Fibroblast of skin of back (primary cell): ENCODE measurements around the gene HEATR9. TPM values are rescaled to one million over a fixed set of nuclear protein-coding genes. Genes with fewer than 3 reads are reported as not detected.
"Not testable (repeated sequence)": the region's sequence is repeated elsewhere in the genome, so short reads cannot be mapped to it uniquely, and the experiment has no call there.

Source experiments
- DNase-seq: peaks from one replicate; pipeline ENCODE4 v3.0.0-alpha.2; 2013
- polyA plus RNA-seq, 2 experiments: library from polyadenylated mRNA; unstranded; fragments of 120-200 nt; gene quantifications; one replicate each; pipeline ENCODE4 v1.2.1, GENCODE V29; 2013; ENCODE audit not compliant: insufficient read length in 2 of 2

Gene HEATR9
- polyA plus RNA-seq (2013, experiment 1 of 2; ENCODE audit: insufficient read length) = not detected
- polyA plus RNA-seq (2013, experiment 2 of 2; ENCODE audit: insufficient read length) = not detected

- no peak for DNase-seq
These were observed at the start of gene HEATR9 for GRCh38 chr17:35868737-35869136. Gene HEATR9, minus strand, starts transcription at chr17:35868891. Its CDS starts 149 bp downstream, at chr17:35868742.

GRCh38 chr17:35917519-35918213 is 49.0 kb upstream of the HEATR9 start:
- DNase-seq = no peak

- no peak for DNase-seq
These were observed 46.7 kb upstream of the HEATR9 start for GRCh38 chr17:35915153-35915964.

- no peak for DNase-seq
These were observed 45.7 kb upstream of the HEATR9 start for GRCh38 chr17:35914354-35914753.

DNA sequence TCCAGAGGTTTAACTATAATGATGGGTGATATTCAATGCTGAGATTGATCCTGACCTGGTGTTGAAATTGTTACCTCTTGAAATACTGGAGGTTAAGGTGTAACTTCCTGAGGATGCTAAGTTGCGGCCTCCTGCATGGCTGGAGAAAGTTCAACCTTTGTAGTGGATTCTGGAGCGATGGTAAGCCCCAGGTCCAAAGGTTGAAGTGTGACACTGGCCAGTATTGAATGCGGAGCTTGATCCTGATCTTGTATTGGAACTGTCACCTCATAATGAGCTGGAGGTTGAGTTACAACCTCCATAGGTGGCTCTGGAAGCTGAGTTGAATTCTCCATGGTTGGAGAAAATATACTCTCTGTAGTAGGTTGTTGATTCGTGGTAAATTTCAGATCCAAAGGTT is 44.9 kb upstream of the HEATR9 start:
- DNase-seq = no peak

DNA sequence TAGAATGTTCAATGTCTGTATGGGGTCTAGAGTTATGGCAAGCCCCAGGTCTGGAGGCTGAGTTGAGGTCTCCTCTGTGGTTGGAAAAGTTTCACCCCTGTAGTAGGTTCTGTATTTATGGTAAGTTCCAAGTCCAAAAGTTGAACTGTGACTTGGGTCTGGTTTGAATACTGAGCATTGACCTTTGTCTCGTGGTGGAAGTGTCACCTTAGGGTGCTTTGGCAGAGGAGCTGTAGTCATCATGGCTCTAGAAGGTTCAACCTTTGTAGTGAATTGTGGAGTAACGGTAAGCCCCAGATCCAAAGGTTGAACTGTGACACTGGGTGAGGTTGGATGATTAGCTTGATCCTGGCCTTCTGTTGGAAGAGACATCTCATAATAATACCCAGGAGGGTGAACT is 44.3 kb upstream of the HEATR9 start:
- no peak for DNase-seq

DNA sequence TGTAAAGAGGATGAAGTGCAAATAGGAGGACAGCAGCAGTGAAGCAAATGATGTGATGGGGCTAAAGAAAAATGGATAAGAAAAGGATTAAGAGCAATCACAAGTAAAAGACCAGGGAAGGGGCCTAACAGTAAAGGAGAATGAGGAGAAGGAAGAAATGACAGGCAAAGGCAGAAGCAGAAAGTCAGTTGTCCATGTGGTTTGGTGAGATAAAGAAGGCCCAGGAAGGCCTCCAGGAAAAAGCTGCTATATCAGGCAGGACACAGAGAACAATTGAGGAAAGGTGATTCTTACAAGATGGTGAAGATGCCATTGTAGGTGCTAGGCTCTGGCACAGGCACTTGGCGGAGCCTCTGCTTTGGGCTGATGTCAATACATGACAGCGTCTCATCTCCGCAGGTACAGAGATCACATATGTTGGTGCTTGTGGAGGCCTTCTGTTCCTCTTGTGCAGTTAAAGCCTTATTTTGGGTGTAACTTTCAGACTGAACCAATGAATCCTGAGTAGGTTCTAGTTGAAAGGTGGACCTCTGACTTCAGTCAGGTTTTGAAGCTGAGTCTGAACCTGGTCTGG is 43.7 kb upstream of the HEATR9 start:
- DNase-seq = no peak

DNA sequence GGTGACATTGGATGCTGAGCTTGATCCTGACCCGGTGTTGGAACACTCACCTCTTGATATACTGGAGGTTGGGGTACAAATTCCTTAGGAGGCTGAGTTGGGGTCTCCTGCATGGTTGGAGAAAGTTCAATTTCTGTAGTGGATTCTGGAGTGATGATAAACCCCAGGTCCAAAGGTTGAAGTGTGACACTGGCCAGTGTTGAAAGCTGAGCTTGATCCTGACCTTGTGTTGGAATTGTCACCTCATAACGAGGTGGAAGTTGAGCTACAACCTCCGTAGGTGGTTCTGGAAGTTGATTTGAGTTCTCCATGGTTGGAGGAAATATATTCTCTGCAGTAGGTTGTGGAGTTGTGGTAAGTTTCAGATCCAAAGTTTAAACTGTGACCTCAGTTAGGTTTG is 40.7 kb upstream of the HEATR9 start:
- no peak for DNase-seq

- DNase-seq = no peak
These were observed 39.0 kb upstream of the HEATR9 start for GRCh38 chr17:35907691-35908090.

- DNase-seq = no peak
These were observed 38.4 kb upstream of the HEATR9 start for GRCh38 chr17:35906926-35907637.

DNA sequence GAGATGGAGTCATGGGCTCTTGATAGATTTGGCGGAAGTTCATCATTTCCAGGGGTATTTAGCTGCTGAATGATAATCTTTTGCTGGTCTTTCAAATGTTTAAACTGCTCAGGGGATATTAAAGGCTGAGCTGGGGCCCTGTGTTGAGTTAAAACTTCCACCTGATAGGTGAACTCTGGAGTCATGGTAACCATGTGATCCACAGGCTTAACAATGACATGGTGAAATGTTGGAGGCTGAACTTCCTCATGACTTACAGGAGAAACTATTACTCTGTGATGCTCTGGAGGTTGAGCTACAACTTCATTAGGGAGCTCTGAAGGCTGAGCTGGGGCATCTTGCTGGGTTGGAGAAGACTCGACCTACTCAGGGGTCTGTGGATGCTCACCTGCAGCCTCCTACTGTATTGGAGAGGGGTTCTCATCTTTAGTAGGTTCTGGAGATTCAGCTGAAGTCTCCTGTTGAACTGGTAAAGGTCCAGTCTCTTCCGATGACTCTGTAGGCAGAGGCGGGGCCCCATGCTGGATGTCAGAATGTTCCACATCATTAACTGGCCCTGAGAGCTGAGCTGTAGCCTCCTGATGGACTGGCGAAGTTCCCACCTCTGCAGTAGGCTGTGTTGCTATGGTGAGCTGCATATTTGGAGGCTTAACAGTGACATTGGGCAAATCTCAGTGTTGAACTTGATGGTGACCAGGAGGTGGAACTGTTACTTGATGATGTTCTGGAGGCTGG is 37.7 kb upstream of the HEATR9 start:
- DNase-seq = no peak

DNA sequence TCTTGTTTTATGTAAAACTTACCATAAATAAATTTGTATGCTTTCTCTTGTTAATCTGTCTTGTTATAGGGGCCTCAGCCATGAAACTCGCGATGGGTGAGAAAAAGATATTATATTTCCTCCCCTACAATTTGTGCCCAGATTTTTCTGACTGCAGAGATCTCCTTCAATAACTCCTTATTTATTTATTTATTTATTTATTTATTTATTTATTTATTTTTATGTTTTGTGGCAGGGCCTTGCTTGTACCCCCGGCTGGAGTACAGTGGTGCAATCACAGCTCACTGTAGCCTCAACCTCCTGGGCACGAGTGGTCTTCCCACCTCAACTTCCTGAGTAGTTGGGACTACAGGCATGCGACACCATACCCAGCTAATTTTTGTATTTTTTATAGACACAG is 34.8 kb upstream of the HEATR9 start:
- no peak for DNase-seq

DNA sequence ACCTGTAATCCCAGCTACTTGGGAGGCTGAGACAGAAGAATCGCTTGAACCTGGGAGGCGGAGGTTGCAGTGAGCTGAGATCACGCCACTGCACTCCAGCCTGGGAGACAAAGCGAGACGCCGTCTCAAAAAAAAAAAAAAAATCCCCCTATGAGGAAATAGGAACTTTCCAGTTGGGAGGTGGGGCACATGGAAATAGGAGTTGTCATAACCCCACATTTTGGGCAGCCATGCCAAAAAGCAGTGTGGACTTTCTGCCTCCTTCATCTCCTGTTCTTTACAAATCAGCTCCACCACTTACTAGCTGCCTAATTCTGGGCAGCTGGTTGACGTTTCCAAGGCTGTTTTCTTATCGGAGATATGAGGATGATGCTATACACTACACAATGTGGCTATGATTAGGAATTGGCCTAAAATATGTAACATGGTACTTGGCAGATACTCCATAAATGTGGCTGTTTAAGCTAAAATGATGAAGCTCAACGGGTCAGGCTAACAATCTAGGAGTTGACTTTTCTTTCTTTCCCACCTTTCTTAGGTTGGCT is 33.0 kb upstream of the HEATR9 start:
- peak; percentile 12 for DNase-seq

DNA sequence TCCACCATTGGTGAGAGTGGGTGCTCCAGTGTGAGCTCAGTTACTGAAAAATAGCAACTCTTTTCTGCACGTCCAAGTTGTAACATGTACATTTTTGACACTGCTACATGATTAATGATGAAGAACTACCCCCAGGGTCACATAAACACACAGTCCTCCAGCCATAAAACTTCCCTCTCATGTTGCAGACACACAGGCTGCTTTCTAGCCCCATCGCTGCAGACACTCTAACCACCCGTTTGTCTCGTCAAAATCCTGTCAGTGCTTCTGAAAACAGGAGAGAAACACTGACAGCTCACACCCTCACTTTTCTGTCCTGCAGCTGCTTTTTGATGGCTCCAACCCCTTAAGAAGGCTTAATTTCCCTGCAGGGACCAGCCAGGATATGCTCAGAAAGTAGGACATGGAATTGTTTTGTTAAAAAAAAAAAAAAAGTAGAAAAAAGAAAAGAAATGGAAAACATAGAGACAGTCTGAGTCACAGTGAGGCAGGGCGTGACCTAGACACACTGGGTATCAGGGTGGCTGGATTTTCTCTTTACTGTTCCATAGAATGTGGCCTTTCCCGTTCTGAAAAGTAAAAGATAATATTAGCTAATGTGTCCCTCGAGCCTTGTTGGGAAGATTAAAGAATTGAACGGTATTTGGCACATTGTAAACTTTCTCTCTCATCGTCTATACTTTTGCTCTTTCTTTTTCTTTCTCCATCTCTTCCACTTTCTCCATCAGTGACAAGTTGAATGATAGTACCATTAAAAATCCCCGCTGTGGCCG is 32.2 kb upstream of the HEATR9 start:
- DNase-seq = peak; percentile 32

DNA sequence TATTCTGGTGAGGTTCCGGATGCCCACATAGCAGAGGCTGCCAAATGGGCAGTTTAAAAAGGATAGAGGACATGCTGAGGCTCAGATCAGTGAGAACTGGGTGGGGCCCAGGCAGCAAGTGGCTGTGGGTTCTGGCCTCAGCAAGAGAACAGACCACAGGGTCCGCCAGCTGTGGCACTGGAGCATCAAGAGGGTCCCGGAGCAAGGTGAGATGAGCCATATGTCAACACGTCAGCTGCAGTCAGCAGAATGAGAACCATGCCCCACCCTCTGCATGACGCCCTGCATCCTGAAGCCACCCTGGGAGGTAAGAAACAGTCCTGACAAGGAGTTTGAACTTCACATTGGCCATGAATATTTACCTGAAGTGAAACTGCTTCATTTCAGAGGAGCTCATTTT is 31.6 kb upstream of the HEATR9 start:
- no peak for DNase-seq

GRCh38 chr17:35898283-35899070 is 29.8 kb upstream of the HEATR9 start:
- no peak for DNase-seq

DNA sequence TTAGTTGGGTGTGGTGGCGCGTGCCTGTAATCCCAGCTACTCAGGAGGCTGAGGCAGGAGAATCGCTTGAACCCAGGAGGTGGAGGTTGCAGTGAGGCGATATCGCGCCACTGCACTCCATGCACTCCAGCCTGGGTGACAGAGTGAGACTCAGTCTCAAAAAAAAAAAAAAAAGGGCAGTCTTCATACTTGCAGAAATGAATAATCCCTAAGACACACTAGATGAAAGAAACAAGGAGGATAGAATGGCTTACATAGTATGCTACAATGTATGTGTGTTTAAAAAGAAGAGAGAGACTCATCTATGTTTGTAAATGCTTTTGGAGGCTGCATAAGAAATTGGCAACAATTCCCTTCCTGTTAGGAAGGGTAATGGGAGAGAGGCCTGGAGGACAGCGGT is 29.1 kb upstream of the HEATR9 start:
- not testable (repeated sequence) for DNase-seq

GRCh38 chr17:35895636-35896587 is 27.2 kb upstream of the HEATR9 start:
- DNase-seq = peak; percentile 27

DNA sequence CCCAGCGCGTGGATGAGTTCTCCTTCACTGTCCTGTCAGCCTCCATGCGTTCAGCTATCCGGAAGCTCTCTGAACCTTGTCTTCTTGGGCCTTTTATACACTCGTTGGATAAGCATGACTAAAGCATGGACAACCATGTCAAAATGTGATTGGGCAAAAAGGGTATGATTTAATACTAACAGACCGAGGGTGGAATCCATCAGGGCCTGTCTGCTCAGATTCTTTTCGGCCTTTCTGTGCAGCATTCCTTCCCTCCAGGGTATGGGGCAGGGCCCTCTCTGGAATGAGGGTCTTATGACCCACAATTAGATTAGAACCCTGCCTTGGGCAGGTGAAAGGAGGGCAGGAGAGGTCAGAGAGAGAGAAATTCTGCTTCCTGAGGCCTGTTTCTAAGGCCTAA is 25.5 kb upstream of the HEATR9 start:
- no peak for DNase-seq
